Astrocyte (in vitro differentiated cells and primary cell): Measurements from ENCODE around the gene ADGRG4. TPM values are rescaled to one million over a fixed set of nuclear protein-coding genes. Genes with fewer than 3 reads are reported as not detected.
A peak's percentile ranks its signal among the peaks of the same experiment; 100 is the strongest.

Source experiments
- DNase-seq: peaks from one replicate; pipeline ENCODE4 v3.0.0-alpha.2; 2010; ENCODE audit warnings: low read depth
- FAIRE-seq: peaks from 2 replicates; lab custom pipeline; 2011; peaks lifted over from hg19 to GRCh38; lab: Jason Lieb, UNC
- H2AFZ ChIP-seq: 2 replicates; pipeline ENCODE4 v1.6.0; 2012; ENCODE audit warnings: low read depth, low read length, inconsistent platforms
- H3K27ac ChIP-seq: 2 replicates; pipeline ENCODE4 v1.5.1; 2011; ENCODE audit warnings: low read depth, low read length, inconsistent platforms
- H3K27me3 ChIP-seq: 2 replicates; pipeline ENCODE4 v1.6.0; 2011; ENCODE audit warnings: low read length, inconsistent platforms; ENCODE audit not compliant: insufficient read depth
- H3K36me3 ChIP-seq: 2 replicates; pipeline ENCODE4 v1.5.1; 2011; ENCODE audit warnings: low read length, inconsistent platforms; ENCODE audit not compliant: insufficient read depth
- H3K4me1 ChIP-seq: 2 replicates; pipeline ENCODE4 v1.5.1; 2011; ENCODE audit warnings: low read length, inconsistent platforms; ENCODE audit not compliant: insufficient read depth
- H3K4me2 ChIP-seq: 2 replicates; pipeline ENCODE4 v1.6.0; 2012; ENCODE audit warnings: low read length, inconsistent platforms
- H3K4me3 ChIP-seq: 2 replicates; pipeline ENCODE4 v1.5.1; 2011; ENCODE audit warnings: low read depth, mild to moderate bottlenecking, low read length, inconsistent platforms; ENCODE audit not compliant: insufficient read depth
- H3K79me2 ChIP-seq: 2 replicates; pipeline ENCODE4 v1.6.0; 2012; ENCODE audit warnings: mild to moderate bottlenecking, low read length, inconsistent platforms; ENCODE audit not compliant: insufficient read depth
- H3K9ac ChIP-seq: 2 replicates; pipeline ENCODE4 v1.6.0; 2012; ENCODE audit warnings: mild to moderate bottlenecking, low read length, inconsistent platforms
- H3K9me3 ChIP-seq: 2 replicates; pipeline ENCODE4 v1.5.1; 2012; ENCODE audit warnings: low read depth, mild to moderate bottlenecking, low read length, inconsistent platforms; ENCODE audit not compliant: insufficient read depth
- H4K20me1 ChIP-seq: 2 replicates; pipeline ENCODE4 v1.6.0; 2012; ENCODE audit warnings: low read length, inconsistent platforms; ENCODE audit not compliant: insufficient read depth
- H3K27ac Mint-ChIP-seq: one replicate; pipeline ENCODE4 v1.8.0; 2021; ENCODE audit warnings: mild to moderate bottlenecking, mixed read lengths; ENCODE audit not compliant: unreplicated experiment
- H3K27me3 Mint-ChIP-seq: one replicate; pipeline ENCODE4 v1.8.0; 2021; ENCODE audit warnings: low read depth, mixed read lengths; ENCODE audit not compliant: unreplicated experiment
- H3K36me3 Mint-ChIP-seq: one replicate; pipeline ENCODE4 v1.8.0; 2021; ENCODE audit warnings: low read depth, mixed read lengths; ENCODE audit not compliant: unreplicated experiment
- H3K4me1 Mint-ChIP-seq: one replicate; pipeline ENCODE4 v1.8.0; 2021; ENCODE audit warnings: low read depth, mixed read lengths; ENCODE audit not compliant: unreplicated experiment
- H3K4me3 Mint-ChIP-seq: one replicate; pipeline ENCODE4 v1.8.0; 2021; ENCODE audit warnings: mild to moderate bottlenecking, moderate library complexity, mixed read lengths; ENCODE audit not compliant: unreplicated experiment
- H3K9me3 Mint-ChIP-seq: one replicate; pipeline ENCODE4 v1.8.0; 2021; ENCODE audit warnings: mild to moderate bottlenecking, mixed read lengths; ENCODE audit not compliant: unreplicated experiment
- EZH2 ChIP-seq: IDR thresholded peaks from 2 replicates; pipeline ENCODE4 v1.6.1; 2012; ENCODE audit warnings: mild to moderate bottlenecking, low read length, inconsistent platforms; ENCODE audit not compliant: insufficient read depth
- total RNA-seq: library from RNA; stranded (reverse); gene quantifications from 2 replicates; pipeline ENCODE4 v1.2.1, GENCODE V29; 2021
- TF ChIP-seq, protein P1 (sequence below): IDR thresholded peaks from 2 replicates; pipeline ENCODE4 v1.5.1; 2011; ENCODE audit warnings: low read depth, mild to moderate bottlenecking, inconsistent platforms, low read length, moderate library complexity; ENCODE audit not compliant: insufficient read depth

Gene ADGRG4
- total RNA-seq, 1 donor from 2014 or later: 0.14 TPM

DNA sequence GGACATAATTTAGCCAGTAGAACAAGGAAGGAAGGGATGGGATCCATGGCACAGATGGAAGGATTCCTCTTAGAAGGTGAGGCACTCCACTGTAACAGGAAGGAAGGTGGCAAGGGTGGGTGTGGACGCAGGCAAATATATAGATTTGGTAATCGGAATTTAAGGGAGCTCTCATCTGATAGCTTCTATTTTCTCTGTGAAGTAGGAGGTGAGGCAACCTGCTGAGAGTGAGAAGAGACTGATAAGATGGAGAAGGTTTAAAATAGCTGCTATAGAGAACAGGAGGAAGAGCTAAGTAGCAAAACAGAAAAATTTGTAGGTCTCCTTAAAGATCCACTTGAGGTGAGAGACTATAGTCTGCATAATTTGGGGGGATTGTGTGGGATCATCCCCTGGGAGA is 125.2 kb downstream of the ADGRG4 start:
- Histone ChIP-seq H3K27me3 (no peaks in the 10 kb centered on the region), H4K20me1 (no peaks in the 10 kb centered on the region), H2AFZ (no peak overlapping the region), H3K79me2 (no peaks in the 10 kb centered on the region), H3K4me2 (no peak overlapping the region), H3K4me3 (no peak overlapping the region), H3K4me1 (no peaks in the 10 kb centered on the region), H3K9me3 (no peaks in the 10 kb centered on the region), H3K36me3 (no peaks in the 10 kb centered on the region), H3K27ac (no peak overlapping the region), H3K9ac (no peak overlapping the region)
- FAIRE-seq (no peak), DNase-seq (no peak)
- no peaks in the 10 kb centered on the region for H3K4me1 Mint-ChIP-seq
- peaks cover 5% of the 10 kb centered on the region for H3K27me3 Mint-ChIP-seq
- no peaks in the 10 kb centered on the region for H3K36me3 Mint-ChIP-seq
- TF ChIP-seq EZH2: no peak
- TF ChIP-seq, protein P1, sequence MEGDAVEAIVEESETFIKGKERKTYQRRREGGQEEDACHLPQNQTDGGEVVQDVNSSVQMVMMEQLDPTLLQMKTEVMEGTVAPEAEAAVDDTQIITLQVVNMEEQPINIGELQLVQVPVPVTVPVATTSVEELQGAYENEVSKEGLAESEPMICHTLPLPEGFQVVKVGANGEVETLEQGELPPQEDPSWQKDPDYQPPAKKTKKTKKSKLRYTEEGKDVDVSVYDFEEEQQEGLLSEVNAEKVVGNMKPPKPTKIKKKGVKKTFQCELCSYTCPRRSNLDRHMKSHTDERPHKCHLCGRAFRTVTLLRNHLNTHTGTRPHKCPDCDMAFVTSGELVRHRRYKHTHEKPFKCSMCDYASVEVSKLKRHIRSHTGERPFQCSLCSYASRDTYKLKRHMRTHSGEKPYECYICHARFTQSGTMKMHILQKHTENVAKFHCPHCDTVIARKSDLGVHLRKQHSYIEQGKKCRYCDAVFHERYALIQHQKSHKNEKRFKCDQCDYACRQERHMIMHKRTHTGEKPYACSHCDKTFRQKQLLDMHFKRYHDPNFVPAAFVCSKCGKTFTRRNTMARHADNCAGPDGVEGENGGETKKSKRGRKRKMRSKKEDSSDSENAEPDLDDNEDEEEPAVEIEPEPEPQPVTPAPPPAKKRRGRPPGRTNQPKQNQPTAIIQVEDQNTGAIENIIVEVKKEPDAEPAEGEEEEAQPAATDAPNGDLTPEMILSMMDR: no peak
- H3K4me3 Mint-ChIP-seq: no peak overlapping the region
- H3K27ac Mint-ChIP-seq: no peak overlapping the region
- H3K9me3 Mint-ChIP-seq: no peaks in the 10 kb centered on the region

DNA sequence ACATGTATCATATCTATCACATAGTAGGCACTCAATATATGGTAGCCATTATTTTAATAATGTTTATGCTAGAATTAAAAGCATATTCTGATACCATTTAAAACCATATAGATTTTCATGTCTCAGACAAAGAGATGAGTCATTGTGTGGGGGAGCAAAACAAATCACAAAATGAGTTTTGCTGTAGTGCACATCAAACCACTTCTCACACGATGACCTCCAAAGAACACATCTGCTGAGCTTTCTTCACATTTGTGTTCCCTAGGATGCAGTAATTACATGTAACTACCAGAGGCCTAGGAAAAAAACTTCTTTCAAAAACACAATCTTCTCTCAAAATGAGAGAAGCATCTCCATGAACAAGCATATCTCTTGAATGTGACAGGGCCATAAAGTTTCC is 130.9 kb downstream of the ADGRG4 start:
- Histone ChIP-seq H3K9me3 (no peaks in the 10 kb centered on the region), H2AFZ (no peak overlapping the region), H3K4me3 (no peak overlapping the region), H3K27ac (no peak overlapping the region), H3K36me3 (no peaks in the 10 kb centered on the region), H3K27me3 (no peaks in the 10 kb centered on the region), H4K20me1 (no peaks in the 10 kb centered on the region), H3K79me2 (no peaks in the 10 kb centered on the region), H3K4me2 (no peak overlapping the region), H3K4me1 (no peaks in the 10 kb centered on the region), H3K9ac (no peak overlapping the region)
- Mint-ChIP-seq H3K27ac (no peak overlapping the region), H3K4me1 (no peaks in the 10 kb centered on the region), H3K9me3 (no peaks in the 10 kb centered on the region), H3K27me3 (no peaks in the 10 kb centered on the region), H3K4me3 (no peak overlapping the region), H3K36me3 (no peaks in the 10 kb centered on the region)
- no peak for TF ChIP-seq EZH2
- TF ChIP-seq, protein P1: no peak
- DNase-seq (no peak), FAIRE-seq (no peak)

DNA sequence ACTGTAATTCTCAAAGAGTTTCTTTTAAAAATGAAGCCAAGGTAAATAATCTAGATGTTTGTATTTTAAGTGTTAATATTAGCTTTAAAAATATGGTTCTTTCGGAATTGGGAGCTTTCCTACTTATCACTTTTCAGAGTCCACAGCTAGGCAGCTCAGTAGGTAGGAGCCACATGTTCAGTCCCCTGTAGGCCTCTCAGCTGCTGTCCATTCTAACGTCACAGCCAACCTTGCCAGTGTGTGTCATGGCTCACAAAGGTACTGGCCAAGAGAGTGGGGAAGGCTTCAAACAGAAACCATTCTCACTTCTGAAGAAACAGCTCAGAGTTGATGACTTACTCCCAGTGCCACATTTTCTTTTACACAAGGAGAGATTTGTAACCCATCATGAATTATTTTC is 137.0 kb downstream of the ADGRG4 start:
- FAIRE-seq (peak; percentile 20), DNase-seq (no peak)
- Histone ChIP-seq H3K27me3 (no peaks in the 10 kb centered on the region), H3K9me3 (no peaks in the 10 kb centered on the region), H4K20me1 (no peaks in the 10 kb centered on the region), H3K4me1 (no peaks in the 10 kb centered on the region), H3K4me3 (no peak overlapping the region), H2AFZ (no peak overlapping the region), H3K36me3 (no peaks in the 10 kb centered on the region), H3K27ac (no peak overlapping the region), H3K4me2 (no peak overlapping the region), H3K9ac (no peak overlapping the region), H3K79me2 (no peaks in the 10 kb centered on the region)
- Mint-ChIP-seq H3K36me3 (no peaks in the 10 kb centered on the region), H3K9me3 (no peaks in the 10 kb centered on the region), H3K4me3 (no peak overlapping the region), H3K27ac (no peak overlapping the region), H3K4me1 (peaks cover 3% of the 10 kb centered on the region), H3K27me3 (no peaks in the 10 kb centered on the region)
- no peak for TF ChIP-seq EZH2
- TF ChIP-seq, protein P1: no peak
